Mucosa of stomach (tissue), 1 donor: Measurements from ENCODE around the gene FBXO48.
A peak's percentile ranks its signal among the peaks of the same experiment; 100 is the strongest.

Experiments
- H3K27me3 ChIP-seq: one replicate; pipeline ENCODE4 v1.7.0; 2013; ENCODE audit warnings: mild to moderate bottlenecking, low read length; ENCODE audit not compliant: control insufficient read depth, insufficient read depth
- H3K36me3 ChIP-seq: one replicate; pipeline ENCODE4 v1.7.0; 2013; ENCODE audit warnings: low read length; ENCODE audit not compliant: control insufficient read depth, insufficient read depth
- H3K4me1 ChIP-seq: one replicate; pipeline ENCODE4 v1.7.0; 2013; ENCODE audit warnings: mild to moderate bottlenecking, low read length; ENCODE audit not compliant: control insufficient read depth, insufficient read depth
- H3K4me3 ChIP-seq: one replicate; pipeline ENCODE4 v1.7.0; 2013; ENCODE audit warnings: low read length
- H3K9ac ChIP-seq: one replicate; pipeline ENCODE4 v1.7.0; 2013; ENCODE audit warnings: mild to moderate bottlenecking, low read length, moderate library complexity
- H3K9me3 ChIP-seq: one replicate; pipeline ENCODE4 v1.7.0; 2013; ENCODE audit warnings: mild to moderate bottlenecking, low read length, moderate library complexity; ENCODE audit not compliant: control insufficient read depth
- donor health status: Pancreatic carcinoma.

The FBXO48 gene

GRCh38 chr2:68466778-68467076 is 367 bp downstream of the FBXO48 start:
- Histone ChIP-seq H3K9ac (peak overlapping the region; percentile 69), H3K27me3 (no peaks in the 10 kb centered on the region), H3K4me3 (peak overlapping the region; percentile 58), H3K36me3 (no peaks in the 10 kb centered on the region), H3K9me3 (no peaks in the 10 kb centered on the region), H3K4me1 (peaks cover 7% of the 10 kb centered on the region)

- H3K4me3 ChIP-seq, result peak overlapping the region; percentile 58
- peaks cover 7% of the 10 kb centered on the region for H3K4me1 ChIP-seq
- H3K36me3 ChIP-seq, result no peaks in the 10 kb centered on the region
- H3K9ac ChIP-seq, result peak overlapping the region; percentile 69
- H3K9me3 ChIP-seq, result no peaks in the 10 kb centered on the region
- H3K27me3 ChIP-seq, result no peaks in the 10 kb centered on the region
Measured at GRCh38 chr2:68466361-68466777, 725 bp downstream of the FBXO48 start.

GRCh38 chr2:68465081-68465916 is 1.8 kb downstream of the FBXO48 start:
- Histone ChIP-seq H3K4me3 (no peak overlapping the region), H3K4me1 (peaks cover 7% of the 10 kb centered on the region), H3K9ac (no peak overlapping the region), H3K9me3 (no peaks in the 10 kb centered on the region), H3K27me3 (no peaks in the 10 kb centered on the region), H3K36me3 (no peaks in the 10 kb centered on the region)

GRCh38 chr2:68464651-68465050 is 2.4 kb downstream of the FBXO48 start:
- Histone ChIP-seq H3K27me3 (no peaks in the 10 kb centered on the region), H3K4me3 (no peak overlapping the region), H3K9ac (no peak overlapping the region), H3K4me1 (peaks cover 7% of the 10 kb centered on the region), H3K36me3 (no peaks in the 10 kb centered on the region), H3K9me3 (no peaks in the 10 kb centered on the region)

GRCh38 chr2:68463287-68463877 is 3.7 kb downstream of the FBXO48 start:
- Histone ChIP-seq H3K36me3 (no peaks in the 10 kb centered on the region), H3K4me3 (no peak overlapping the region), H3K27me3 (no peaks in the 10 kb centered on the region), H3K9me3 (no peaks in the 10 kb centered on the region), H3K4me1 (peaks cover 7% of the 10 kb centered on the region), H3K9ac (no peak overlapping the region)

GRCh38 chr2:68458981-68459380 is 8.1 kb downstream of the FBXO48 start:
- H3K36me3 ChIP-seq, result no peaks in the 10 kb centered on the region
- no peaks in the 10 kb centered on the region for H3K27me3 ChIP-seq
- no peak overlapping the region for H3K4me3 ChIP-seq
- no peaks in the 10 kb centered on the region for H3K4me1 ChIP-seq
- no peaks in the 10 kb centered on the region for H3K9me3 ChIP-seq
- no peak overlapping the region for H3K9ac ChIP-seq

GRCh38 chr2:68456198-68456597 is 10.9 kb downstream of the FBXO48 start:
- no peak overlapping the region for H3K4me3 ChIP-seq
- no peaks in the 10 kb centered on the region for H3K36me3 ChIP-seq
- H3K9me3 ChIP-seq, result no peaks in the 10 kb centered on the region
- no peaks in the 10 kb centered on the region for H3K27me3 ChIP-seq
- no peak overlapping the region for H3K9ac ChIP-seq
- no peaks in the 10 kb centered on the region for H3K4me1 ChIP-seq

- Histone ChIP-seq H3K9me3 (no peaks in the 10 kb centered on the region), H3K27me3 (no peaks in the 10 kb centered on the region), H3K4me1 (no peaks in the 10 kb centered on the region), H3K36me3 (no peaks in the 10 kb centered on the region), H3K9ac (no peak overlapping the region), H3K4me3 (no peak overlapping the region)
Measured at GRCh38 chr2:68454719-68455118, 12.4 kb downstream of the FBXO48 start.

GRCh38 chr2:68453761-68454360 is 13.2 kb downstream of the FBXO48 start:
- H3K9me3 ChIP-seq, result no peaks in the 10 kb centered on the region
- H3K9ac ChIP-seq, result no peak overlapping the region
- H3K4me3 ChIP-seq, result no peak overlapping the region
- no peaks in the 10 kb centered on the region for H3K27me3 ChIP-seq
- no peaks in the 10 kb centered on the region for H3K4me1 ChIP-seq
- no peaks in the 10 kb centered on the region for H3K36me3 ChIP-seq

GRCh38 chr2:68452158-68452900 is 14.8 kb downstream of the FBXO48 start:
- H3K27me3 ChIP-seq, result no peaks in the 10 kb centered on the region
- no peak overlapping the region for H3K9ac ChIP-seq

GRCh38 chr2:68448671-68449653 is 18.1 kb downstream of the FBXO48 start:
- no peaks in the 10 kb centered on the region for H3K36me3 ChIP-seq
- H3K9ac ChIP-seq, result no peak overlapping the region
- H3K9me3 ChIP-seq, result no peaks in the 10 kb centered on the region
- no peak overlapping the region for H3K4me3 ChIP-seq
- H3K4me1 ChIP-seq, result no peaks in the 10 kb centered on the region
- H3K27me3 ChIP-seq, result no peaks in the 10 kb centered on the region

More at GRCh38 chr2:68452158-68452900, 14.8 kb downstream of the FBXO48 start:
- no peaks in the 10 kb centered on the region for H3K4me1 ChIP-seq
- no peak overlapping the region for H3K4me3 ChIP-seq
- H3K9me3 ChIP-seq, result no peaks in the 10 kb centered on the region
- H3K36me3 ChIP-seq, result no peaks in the 10 kb centered on the region
